GOT3 (cell line): ENCODE data around the gene DND1.
"Not testable (repeated sequence)": the region's sequence is repeated elsewhere in the genome, so short reads cannot be mapped to it uniquely, and the experiment has no call there.

Source experiments
- DNase-seq: peaks from one replicate; lab custom pipeline; 2025; ENCODE audit warnings: mixed read lengths; lab: John Stamatoyannopoulos, UW

Gene DND1

GRCh38 chr5:140673187-140673976 lies at the start of gene DND1:
Gene DND1, minus strand, starts transcription at chr5:140673576. Its CDS starts 34 bp downstream, at chr5:140673542.
- no peak for DNase-seq

DNA sequence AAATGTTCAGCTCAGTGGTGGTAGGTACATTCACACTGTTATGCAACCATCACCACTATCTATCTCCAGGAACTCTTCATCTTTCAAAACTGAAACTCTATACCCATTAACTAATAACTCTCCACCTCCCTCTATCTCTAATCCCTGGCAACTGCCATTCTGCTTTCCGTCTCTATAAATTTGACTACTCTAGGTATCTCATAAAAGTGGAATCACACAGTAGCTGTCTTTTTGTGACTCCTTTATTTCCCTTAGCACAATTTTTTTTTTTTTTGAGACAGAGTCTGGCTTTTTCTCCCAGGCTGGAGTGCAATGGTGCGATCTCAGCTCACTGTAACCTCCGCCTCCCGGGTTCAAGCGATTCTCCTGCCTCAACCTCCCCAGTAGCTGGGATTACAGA lies 48.0 kb upstream of the DND1 start:
- not testable (repeated sequence) for DNase-seq

GRCh38 chr5:140720738-140721137 lies 47.4 kb upstream of the DND1 start:
- not testable (repeated sequence) for DNase-seq

GRCh38 chr5:140718266-140718592 lies 44.9 kb upstream of the DND1 start:
- no peak for DNase-seq

DNA sequence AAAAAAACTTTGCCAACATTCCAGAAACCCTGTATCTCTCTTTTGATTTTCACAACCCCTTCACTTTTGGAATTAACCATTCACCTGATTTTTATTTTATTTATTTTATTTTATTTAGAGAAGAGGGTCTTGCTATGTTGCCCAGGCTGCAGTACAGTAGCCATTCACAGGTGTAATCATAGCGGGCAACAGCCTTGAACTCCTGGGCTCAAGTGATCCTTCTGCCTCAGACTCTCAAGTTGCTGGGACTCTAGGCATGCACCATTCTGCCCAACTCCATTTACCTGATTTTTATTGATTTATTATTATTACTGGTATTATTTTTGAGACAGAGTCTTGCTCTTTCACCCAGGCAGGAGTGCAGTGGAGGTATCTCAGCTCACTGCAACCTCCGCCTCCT lies 42.9 kb upstream of the DND1 start:
- DNase-seq = not testable (repeated sequence)

- no peak for DNase-seq
These were observed 40.3 kb upstream of the DND1 start for GRCh38 chr5:140713562-140714094.

GRCh38 chr5:140711794-140712193 lies 38.4 kb upstream of the DND1 start:
- no peak for DNase-seq

- peak; percentile 95 for DNase-seq
These were observed 37.6 kb upstream of the DND1 start for GRCh38 chr5:140710899-140711552.

DNA sequence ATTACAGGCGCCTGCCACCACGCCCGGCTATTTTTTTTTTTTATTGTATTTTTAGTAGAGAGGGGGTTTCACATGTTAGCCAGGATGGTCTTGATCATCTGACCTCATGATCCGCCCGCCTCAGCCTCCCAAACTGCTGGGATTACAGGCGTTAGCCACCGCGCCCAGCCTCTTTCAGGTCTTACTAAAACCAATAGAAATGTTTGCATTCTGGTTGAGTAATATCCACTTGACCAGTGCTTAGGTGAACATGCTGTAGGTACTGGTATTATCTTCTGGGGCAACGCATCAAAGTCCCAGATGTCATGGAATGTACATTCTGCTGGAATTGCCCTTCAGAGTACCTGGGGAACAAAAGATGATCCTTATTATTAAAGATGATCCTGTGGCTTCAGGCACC lies 35.4 kb upstream of the DND1 start:
- not testable (repeated sequence) for DNase-seq

DNA sequence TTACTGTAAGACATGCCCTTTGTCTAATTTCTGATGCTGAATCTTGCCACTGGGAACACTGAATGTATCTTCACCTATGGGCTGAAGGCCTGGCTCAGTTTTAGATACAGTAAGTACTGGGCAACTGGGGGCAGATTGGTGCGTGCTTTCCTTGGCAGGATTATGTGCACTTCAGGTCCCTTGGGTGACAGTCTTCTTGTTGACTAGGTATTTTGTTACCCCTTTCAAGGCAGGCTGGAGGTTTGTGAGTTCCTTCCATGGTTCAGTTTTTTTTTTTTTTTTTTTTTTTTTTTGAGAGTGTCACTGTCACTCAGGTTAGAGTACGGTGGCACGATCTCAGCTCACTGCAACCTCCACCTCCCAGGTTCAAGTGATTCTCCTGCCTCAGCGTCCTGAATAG lies 34.4 kb upstream of the DND1 start:
- no peak for DNase-seq

DNA sequence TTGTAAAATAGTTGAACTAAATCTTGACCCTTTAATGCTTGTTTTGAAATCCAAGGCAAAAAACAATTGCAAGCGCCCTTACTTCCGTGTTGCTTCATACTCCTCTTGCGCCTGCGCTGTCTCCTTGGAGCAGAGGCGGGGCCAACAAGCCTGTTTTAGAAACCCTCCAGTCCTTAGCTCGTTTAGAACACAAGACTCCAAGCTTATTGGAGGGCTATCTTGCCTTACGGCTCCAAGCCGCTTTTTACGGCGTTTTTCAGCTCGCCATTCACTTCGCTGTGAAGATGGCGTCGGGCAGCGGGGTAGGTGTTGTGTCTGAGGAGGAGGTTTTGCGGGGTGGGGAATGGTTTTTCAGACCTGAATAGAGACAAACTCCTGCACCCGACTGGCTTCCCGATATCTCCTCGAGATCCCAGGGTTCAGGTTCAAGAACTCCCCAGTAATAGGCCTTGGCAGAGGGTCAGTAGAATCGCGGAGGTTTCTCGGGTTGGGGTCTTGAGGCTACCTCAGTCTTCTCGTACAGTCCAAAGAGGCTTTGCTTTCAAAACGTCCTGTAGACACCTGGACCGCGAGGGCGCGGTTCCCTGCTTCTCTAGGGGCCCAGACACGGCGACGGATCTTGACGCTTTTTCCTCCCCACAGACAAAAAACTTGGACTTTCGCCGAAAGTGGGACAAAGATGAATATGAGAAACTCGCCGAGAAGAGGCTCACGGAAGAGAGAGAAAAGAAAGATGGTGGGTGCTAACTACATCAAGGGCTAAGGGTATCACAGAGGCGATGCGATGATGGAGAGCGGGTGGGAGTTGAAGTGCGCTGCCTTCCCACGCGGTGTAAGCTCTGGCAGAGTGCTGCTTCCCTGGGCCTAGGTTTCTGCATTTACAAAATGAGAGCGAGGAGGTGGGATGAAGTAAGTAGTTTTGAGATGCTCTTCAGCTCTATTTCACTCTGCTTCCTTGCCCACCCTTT lies 27.1 kb upstream of the DND1 start, which contains the start of gene ZMAT2:
TSS of gene ZMAT2 (plus strand) at position 271 of the 968 bp plus-strand sequence. CDS start at position 285, 14 bp downstream.
- peak; percentile 90 for DNase-seq

- no peak for DNase-seq
These were observed 23.6 kb upstream of the DND1 start for GRCh38 chr5:140696891-140697492.

DNA sequence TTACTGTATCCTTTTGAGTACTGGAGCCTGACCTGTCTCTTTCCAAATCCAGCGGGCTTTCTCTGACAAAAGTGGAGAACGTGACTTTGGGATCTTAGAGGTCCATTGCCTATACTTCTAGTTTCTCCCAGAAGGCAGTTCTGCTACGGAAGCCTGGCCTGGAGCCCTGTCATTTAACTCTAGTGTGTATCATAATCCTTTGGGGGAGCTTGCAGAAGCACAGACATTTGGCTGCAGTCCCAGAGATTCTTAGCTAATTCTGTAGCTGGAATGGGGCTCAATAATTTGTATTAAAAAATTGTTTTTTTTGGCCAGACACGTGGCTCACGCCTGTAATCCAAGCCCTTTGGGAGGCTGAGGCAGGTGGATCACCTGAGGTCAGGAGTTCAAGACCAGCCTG lies 20.9 kb upstream of the DND1 start:
- DNase-seq = no peak

- DNase-seq = peak; percentile 74
These were observed 17.9 kb upstream of the DND1 start, which contains the start of the genes HARS1 and HARS2 for GRCh38 chr5:140690941-140691924. Gene HARS1, minus strand, starts transcription at chr5:140691370. Its CDS starts 66 bp downstream, at chr5:140691304. Gene HARS2, plus strand, starts transcription at chr5:140691455. Its CDS starts 194 bp downstream, at chr5:140691649.

- DNase-seq = no peak
These were observed 17.1 kb upstream of the DND1 start for GRCh38 chr5:140690376-140690932.

DNA sequence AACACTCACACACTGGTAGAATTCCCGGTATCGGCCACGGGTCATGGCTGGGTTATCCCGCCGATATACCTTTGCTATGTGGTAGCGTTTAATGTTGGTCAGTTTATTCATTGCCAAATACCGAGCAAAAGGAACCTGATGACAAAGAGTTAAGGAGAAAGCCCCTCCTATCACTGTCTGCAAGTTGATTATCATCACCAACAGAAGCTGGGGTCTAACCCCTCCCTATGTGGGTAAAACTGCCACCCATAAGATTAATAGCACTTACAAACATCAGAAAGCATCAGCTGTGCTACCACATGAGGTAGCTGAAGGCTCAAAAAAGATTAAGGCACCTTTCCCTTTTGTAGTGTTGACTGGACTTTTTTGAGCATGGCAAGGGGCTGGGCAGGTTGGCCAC lies 5.6 kb upstream of the DND1 start:
- DNase-seq = no peak

GRCh38 chr5:140677947-140678346 lies 4.6 kb upstream of the DND1 start:
- DNase-seq = no peak

DNA sequence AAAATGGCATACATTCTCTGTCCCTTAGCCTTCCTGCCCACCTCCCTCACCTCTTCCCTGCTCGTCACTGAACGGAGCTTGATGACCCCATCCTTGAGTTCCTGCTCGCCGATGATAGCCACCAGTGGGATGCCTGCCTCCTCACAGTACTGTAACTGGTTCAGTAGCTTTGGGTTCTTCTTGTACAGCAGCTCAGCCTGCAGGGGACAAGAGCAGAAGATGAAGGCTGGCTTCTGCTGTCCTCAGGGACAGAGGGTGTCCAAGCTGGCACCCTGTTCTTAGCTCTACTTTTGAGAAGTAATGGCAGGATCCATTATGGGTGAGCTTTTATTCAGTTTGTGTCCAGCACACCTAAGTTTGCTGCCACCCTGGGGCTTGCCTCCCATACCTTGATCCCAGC lies 1.3 kb upstream of the DND1 start:
- DNase-seq = no peak

DNA sequence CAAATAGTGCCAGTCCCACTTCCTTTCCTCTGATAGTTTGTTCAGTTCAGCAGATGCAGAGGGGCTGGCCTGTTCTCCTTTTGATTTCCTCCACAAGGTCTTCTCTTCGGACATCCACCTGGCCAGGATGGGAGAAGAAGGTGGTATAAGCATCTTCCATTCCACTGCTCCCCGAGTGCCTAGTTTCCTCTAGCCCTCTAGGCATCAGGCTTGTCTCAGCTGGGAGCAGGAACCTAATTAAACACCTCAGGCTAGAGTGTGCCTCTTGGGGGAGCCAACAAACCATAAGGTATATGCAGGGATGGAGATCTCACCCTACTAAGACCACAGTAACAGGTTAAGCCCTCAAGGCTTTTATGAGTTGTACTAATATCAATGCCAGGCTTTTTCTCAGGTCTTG lies 835 bp upstream of the DND1 start:
- DNase-seq = no peak
